Stimulated activated CD4-positive, alpha-beta T cell treated with anti-CD3 and anti-CD28 coated beads, Interleukin-12 subunit alpha, Interleukin-12 subunit beta, amount 100 ng/mL, for 4 hours (primary cell): Measurements from ENCODE around the gene MAEA.
"Not testable (repeated sequence)": the region's sequence is repeated elsewhere in the genome, so short reads cannot be mapped to it uniquely, and the experiment has no call there.

Source experiments
- DNase-seq: peaks from one replicate; pipeline ENCODE4 v3.0.0-alpha.2; 2020

Gene MAEA

DNA sequence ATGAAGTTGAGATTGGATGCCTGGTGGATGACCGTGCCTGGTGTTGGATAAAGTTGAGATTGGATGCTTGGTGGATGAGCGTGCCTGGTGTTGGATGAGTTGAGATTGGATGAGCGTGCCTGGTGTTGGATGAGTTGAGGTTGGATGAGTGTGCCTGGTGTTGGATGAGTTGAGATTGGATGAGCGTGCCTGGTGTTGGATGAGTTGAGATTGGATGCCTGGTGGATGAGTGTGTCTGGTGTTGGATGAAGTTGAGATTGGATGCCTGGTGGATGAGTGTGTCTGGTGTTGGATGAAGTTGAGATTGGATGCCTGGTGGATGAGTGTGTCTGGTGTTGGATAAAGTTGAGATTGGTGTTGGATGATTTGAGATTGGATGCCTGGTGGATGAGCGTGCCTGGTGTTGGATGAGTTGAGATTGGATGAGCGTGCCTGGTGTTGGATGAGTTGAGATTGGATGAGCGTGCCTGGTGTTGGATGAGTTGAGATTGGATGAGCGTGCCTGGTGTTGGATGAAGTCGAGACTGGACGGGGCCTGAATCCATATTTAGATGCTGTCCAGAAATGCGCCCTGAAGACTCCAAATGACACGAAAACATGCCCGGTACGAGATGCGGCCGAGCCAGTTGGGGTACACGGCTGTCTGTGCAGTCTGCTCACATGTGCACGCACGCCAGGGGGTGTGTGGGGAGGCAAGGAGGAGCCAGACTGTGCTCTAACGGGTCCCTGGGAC is 34.9 kb downstream of the MAEA start:
- DNase-seq: not testable (repeated sequence)

DNA sequence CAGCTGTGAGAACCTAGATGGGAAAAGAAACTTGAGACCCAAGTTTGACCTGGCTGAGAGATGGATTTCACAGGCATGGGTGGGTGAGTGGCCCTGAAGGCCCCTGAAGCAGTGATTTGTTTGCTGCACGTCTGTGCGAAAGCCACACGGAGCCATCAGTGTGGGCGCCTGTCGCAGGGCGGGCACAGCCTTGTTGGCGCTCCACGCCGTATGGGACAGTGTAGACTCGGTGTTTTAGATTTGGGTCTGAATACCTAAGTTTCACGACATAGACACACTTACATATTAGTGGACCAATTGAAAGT is 35.4 kb downstream of the MAEA start:
- no peak for DNase-seq

DNA sequence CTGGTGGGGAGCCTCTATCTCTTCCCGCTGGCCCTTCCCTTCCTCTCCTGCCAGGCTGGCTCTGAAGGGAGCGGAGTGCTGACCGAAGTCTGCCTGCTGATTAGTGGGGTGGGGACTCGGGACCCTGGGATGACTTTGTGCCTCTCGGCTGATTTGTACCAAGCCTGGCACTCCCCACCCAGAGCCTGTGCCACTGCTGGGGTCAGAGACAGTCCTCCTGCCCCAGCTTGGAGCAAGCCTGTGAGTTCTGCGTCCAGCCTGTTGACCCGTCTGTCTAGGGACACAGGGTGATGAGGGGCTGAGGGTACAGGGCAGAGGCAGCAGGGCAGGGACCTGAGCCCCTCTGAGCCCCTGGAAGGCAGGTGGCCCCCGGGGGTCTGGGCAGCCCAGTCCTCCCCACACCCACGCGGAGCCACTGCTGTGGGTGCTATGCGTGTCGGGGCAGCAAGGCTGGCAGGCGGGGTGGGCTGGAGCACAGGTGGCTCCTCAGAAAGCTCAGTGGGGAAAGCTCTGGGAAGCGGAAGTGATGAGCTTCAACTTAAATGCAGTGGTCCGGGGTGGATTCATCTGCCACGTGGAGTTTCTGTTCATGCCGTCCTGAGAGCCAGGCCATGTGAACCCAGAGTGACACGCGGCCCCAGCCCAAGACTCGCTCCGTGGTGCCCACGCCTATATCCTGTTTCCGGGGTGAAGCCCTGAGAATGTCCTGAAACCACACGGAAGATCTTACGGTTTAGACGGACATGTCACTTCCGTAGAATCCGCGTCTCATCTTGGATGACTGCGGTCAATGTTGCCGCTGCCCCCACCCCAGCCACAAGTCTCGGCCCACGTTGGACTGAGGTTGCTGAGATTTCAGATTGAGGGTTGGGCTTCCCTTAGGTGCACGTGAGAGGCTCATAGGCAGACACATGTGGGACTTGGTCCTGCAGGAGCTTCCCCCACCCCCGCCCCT is 36.3 kb downstream of the MAEA start:
- no peak for DNase-seq

DNA sequence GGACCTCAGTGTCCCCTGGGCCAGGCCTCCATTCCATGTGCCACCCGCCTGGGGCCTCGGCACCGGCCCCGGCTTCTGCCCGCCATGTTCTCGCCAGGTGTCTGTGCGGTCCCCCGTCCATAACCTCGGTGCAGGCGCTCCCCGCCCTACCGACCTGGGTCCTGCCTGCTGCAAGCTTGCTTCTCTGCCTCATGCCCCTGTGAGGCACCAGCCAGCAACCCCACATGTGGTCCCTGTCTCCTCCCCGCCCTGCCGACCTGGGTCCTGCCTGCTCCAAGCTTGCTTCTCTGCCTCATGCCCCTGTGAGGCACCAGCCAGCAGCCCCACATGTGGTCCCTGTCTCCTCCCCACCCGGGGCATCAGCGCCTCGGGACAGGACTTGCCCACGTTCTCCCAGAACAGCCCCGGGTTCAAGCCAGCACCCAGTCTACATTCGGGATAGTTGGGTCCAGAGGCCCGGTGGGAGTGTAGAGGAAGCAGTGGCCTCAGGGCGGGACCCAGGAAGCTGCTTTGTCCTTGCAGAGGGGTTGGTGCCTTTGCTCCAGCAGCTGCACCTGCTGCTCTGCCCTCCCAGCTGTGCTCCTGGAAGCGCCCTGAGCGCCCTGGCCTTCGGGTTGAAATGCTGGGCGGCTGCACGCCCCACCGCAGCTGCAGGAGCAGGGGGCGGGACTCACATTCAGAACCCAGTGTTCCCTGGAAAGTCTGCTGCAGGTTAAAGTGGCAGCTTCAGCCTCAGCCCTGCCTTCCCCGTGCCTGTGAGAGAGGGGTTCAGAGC is 37.2 kb downstream of the MAEA start:
- DNase-seq: no peak

- DNase-seq: no peak
These were observed 38.0 kb downstream of the MAEA start for GRCh38 chr4:1327526-1328266.

DNA sequence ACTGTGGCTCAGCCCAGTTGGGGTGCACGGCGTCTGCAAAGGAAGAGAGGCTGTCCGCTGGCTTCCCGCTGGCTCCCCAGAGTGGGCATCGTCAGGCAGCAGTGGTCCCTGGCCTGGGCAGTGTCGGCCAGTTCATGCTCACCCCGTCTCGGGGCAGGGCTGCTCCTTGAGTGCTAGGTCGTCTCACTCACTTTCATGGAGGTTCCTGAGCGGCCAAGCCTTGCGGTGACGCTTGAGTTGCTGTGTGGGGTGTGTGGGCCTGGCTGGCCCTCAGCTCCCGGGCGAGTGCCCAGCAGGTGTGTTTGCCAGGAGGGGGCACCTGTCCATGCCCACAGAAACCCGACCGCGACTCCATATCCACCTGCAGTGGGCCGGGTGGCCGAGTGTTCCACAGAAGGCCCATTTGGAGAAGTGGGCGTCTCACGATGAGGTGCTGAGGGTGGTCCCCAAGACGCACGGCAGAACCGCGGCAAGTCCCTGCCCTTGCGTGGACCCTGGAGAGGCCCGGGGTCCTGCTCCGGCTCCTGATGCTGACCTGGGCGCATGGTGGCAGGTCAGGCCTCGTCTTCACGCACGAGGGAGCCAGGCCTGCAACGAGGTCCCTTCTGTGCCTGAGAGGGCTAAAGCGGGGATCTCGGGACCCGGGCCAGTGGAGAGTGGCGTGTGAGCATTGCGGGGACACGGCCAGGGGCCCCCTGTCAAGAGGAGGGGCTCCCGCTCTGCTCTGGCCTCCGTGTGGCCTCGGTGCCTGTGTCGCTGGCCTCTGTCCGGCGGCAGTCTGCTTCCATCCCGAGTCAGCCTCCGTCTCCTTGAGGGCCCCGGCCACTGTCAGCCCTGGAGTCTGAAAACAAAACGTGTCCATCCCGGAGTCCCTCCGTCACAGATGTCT is 38.8 kb downstream of the MAEA start:
- no peak for DNase-seq

DNA sequence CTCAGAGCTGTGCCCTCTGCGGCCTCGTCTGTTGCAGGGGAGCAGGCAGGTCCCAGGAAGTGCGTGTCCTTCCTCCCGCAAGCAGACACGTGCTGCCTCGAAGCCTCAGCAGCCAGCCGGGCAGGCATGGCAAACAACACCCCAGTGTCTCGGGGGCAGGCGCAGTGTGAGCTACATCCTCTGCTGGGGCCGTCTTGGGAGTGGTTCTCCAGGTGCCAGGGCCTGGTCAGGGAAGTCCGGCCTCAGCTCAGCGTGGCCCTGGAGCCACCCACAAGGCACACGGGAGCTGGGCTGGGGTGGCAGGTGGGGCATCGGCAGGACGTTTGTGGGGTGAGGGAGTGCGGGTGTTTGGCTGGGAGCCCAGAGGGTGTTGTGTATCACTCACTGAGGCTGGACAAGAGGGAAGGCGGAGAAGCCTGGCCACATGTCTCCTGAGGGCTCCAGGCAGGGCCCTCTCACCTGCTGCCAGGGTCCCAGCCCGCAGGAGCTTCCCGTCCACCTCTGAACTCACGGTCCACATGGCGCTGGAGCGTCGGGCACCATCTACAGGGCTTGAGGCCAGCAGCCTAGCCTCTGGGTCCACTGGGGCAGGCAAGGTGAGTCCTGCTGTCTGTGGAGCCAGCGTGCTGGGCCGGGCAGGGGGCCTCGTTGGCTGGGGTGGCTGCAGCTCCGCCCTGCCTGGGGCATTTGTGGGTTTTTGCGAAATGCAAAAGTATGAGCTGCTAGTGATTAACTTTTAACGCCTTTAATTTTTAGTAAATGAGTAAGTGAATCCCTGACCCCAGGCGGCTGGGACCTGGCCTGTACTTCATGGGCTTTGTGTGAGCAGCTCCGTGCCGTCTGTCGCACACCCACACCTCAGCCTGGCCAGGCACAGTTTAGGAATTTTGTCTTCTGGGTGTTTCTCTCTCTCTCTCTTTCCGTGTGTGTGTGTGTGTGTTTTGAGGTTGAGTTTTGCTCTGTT is 40.0 kb downstream of the MAEA start:
- DNase-seq: no peak

DNA sequence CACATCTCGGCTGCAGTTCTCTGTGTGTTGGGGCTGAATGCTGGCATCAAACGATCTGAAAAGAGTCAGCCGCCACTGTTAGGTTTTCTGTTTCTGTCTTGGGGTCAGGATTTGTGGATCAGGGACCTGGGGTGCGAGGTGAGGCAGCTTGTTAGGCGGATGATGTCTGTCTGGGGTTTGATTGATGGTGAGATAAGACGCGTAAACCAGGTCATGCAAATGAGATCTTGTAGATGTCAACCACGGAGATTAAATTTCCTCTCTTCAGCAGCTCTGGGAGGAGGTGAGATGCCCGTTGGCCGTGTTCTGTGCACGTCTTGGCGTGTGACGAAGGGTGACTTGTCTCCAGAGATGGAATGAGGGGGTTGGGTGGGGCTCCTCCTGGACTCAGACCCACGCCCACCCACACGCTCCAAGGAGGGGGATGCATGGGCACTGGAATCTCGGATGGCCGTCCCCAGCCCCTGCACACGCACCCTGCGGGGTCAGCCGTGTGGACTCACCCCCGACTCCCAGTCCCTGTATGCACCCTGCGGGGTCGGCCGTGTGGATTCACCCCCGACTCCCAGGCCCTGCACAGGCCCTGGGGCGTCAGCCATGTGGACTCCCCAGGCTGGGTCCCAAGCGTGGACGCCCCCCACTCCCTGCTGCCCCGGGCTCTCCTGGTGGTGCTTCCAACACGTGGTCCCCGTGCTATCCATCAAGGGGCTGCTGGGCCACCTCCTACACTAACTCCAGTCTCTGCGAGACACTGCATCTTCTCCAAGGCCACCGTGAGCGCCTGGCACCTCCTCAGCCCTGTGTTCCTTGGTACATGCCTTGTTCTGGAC is 41.3 kb downstream of the MAEA start:
- DNase-seq: peak; percentile 24

DNA sequence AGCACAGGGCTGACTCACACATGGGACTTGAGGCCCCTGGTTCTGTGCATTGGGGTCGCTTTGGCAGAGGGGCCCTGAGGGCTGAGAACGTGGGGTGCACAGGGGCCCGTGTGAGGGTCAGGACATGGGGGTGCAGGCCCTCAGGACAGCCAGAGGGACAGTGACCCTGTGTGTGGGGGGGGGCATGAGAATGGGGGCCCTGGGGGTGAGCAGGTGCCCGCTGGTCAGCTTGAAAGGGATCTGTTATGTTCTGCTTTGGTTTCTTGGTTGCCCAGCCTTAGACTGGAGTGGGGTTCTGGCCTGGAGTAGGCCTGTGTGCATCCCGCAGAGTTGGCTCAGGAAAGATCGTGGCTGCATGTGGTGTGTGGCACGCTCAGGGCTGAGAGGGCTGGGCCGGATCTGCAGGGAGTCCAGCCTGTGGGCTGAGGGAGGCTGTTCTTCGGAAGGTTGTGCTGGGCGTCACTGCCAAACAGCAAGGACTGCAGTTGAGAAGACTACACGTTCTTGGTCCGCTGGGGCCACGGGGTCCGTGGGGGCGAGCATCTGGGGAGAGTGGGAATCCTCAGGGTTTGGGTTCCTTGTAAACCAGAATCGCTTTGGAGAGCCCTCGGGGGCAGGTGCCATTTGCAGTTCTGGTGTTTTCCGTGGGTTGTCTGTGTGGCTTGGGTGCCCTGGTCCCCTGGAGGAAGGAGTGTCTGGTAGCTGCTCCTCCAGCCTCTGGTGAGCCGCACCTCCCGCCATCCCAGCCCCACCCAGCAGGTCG is 42.1 kb downstream of the MAEA start:
- no peak for DNase-seq

DNA sequence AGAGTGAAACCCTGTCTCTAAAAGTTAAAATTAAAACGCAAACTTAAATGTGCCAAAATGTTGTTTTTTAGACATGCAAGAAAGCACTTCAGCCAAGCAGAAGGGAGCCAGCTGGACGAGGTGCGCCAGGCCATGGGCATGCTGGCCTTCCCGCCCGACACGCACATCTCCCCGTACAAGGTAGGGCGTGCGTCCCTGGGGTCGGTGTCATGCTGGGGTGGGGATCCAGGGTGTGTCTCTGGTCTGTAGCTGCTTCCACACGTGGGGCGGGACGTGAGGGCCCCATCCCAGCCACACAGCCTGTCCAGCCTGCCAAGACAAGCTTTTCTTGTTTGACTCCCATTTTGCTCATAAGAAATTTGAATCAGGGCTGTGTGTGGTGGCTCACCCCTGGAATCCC is 43.0 kb downstream of the MAEA start:
- DNase-seq: no peak

GRCh38 chr4:1333256-1333655 is 43.6 kb downstream of the MAEA start:
- DNase-seq: no peak

- DNase-seq: not testable (repeated sequence)
These were observed 44.3 kb downstream of the MAEA start for GRCh38 chr4:1333851-1334578.

GRCh38 chr4:1334579-1334895 is 44.8 kb downstream of the MAEA start:
- no peak for DNase-seq

- DNase-seq: not testable (repeated sequence)
These were observed 45.6 kb downstream of the MAEA start for GRCh38 chr4:1335193-1335883.

DNA sequence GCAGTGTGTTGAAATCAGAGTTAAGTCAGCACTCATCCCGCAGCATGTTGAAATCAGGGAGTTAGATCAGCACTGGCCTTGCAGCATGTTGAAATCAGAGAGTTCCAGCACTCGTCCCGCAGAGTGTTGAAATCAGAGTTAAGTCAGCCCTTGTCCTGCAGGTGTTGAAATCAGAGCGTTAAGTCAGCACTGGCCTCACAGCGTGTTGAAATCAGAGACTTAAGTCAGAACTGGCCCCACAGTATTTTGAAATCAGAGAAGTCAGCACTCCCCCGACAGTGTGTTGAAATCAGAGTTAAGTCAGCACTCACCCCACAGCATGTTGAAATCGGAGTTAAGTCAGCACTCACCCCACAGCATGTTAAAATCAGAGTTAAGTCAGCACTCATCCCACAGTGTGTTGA is 46.4 kb downstream of the MAEA start:
- no peak for DNase-seq

- DNase-seq: peak; percentile 42
These were observed 47.7 kb downstream of the MAEA start for GRCh38 chr4:1337376-1337831.
